GM18867 (cell line): ENCODE data around the gene PLRG1.

ENCODE experiments used
- ATAC-seq: cut with Tn5 transposase; IDR thresholded peaks from one replicate; pipeline ENCODE4 v1.9.1; 2021; ENCODE audit warnings: mild to moderate bottlenecking, moderate library complexity; ENCODE audit not compliant: unreplicated experiment

Gene PLRG1

DNA sequence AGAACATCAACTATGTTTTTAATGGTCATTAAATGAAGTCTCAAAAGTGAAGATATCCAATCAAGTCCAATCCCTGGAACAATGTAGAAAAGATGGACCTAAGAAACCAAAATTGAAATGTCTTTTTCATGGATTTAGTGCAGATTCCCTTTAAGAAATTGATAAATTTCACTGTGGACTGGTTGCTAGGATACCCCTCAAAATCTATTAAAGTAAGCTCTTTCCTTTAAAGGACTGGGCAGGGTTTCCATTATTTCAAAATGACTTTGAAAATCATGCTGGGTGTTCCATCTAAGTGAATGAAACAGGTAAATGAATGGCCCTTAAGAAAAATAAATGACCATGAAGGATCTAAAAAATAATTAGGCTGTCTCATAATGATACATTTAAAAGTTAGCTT, 28.6 kb downstream of the PLRG1 start:
- ATAC-seq: no peak

DNA sequence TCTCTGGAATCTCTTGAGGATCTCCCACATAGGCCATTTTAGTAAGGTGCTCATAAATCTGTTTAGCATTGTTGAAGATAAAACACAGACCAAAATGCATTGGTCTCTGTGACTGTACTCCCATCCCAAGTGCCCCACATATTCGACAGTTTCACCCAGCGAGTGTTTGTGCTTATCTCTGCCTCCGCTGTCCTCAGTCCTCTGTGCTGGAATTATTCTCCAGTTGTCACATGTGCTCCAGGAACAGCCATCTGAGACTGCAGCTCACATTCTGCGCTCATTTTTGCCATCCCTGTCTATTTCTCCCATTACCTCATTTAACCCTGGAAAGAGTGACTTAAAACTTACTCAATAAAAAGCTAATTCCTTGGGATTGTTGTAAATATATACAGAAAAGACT, 31.0 kb downstream of the PLRG1 start:
- ATAC-seq: no peak

DNA sequence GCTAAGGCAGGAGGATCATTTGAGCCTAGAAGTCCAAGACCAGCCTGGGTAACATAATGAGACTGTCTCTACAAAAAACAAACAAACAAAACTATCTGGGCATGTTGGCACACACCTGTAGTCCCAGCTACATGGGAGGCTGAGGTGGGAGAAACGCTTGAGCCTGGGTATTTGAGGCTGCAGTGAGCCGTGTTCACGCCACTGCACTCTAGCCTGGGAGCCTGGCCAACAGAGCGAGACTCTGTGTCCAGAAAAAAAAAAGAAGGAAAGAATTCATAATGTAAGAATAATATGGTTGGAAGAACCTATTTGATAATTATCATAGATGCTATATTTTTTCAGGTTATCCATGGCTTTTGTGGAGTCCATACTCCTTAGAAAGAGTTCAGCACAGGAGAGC, 32.6 kb downstream of the PLRG1 start:
- ATAC-seq: no peak

DNA sequence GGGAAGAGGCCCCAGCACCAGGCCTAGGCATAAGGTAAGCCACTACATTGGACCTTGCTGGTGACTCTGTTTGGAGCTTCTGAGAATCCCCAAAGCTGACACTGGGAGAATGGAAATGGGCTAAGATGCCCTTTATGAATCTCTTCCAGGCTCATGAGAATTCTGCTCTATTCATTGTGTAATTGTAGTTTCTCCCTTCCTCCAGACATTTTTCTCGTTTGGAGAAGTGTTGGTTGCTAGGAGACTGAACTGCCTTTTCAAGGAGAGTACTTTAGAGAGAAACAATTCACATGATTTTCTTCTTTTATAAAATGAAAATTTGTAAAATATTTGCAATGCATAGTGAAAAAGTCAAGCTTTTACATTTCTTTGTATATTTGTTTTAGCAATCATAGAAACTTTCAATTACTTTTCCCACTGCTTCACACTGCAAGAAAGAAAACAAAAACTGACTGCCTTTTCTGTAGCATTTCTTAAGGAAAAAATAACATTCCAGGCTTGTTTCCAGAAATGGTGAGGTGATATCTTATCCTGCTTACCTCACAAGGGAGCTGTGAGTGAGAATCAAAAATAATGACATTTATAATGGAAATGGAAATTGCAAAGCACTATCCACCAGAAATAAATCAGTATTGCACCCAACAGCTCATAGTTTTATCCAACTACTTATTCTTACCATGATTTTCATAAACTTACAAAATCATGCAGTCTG, 33.7 kb downstream of the PLRG1 start:
- no peak for ATAC-seq

DNA sequence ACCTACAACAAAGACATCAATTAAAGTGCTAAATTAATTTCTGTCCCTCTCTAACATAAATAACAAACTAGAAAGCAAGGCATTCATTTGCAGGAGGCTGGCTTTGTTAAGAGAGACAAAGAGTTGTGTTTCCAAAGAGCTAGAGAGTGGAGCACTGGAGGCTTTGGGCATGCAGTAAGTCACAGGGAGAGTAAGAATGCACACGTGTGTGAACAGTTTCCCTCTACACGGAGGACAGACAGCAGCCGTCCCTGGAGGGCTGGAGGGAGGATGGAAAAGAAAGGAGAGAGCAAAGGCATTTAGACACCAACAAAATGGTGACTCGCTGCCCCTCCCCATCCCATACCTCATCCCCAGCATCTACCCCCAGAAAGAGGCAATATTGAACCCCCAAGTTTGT, 38.2 kb downstream of the PLRG1 start:
- ATAC-seq: no peak

GRCh38 chr4:154511548-154511947, 38.7 kb downstream of the PLRG1 start:
- ATAC-seq: no peak

DNA sequence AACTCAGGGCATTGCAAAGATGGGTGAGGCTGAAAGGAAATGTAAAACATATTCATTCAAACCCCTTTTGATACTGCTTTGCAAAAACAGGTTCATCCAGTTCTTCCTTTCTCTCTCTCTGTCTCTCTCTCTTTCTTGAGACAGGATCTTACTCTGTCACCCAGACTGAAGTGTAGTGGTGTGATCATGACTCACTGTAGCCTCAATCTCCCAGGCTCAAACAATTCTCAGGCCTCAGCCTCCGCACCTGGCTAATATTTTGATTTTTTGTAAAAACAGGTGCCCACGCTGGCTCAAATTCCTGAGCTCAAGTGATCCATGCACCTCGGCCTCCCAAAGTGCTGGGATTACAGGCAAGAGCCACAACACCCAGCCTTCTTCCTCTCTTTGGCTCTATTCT, 43.0 kb downstream of the PLRG1 start:
- ATAC-seq: no peak

DNA sequence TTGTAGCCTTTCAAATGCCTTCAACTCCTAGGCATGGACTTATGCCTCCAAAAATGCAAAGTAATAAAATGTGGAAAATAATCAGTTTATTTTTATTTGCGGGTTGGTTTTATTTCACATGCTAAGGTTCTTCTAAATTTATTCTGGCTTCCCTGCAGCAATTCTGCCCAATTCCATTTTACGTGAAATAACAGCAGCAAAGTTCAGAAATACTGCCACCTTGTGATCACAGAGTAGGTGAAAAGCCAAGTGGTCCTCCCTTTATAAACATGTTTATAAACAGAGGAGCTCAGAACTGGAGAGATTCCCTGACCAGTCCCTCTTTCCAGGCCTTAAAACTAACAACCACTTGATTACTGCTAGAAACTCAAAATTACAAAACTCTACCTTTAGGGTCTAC, 43.9 kb downstream of the PLRG1 start:
- peak; percentile 73 for ATAC-seq

- no peak for ATAC-seq
Observed at GRCh38 chr4:154503598-154503997, 46.6 kb downstream of the PLRG1 start.

DNA sequence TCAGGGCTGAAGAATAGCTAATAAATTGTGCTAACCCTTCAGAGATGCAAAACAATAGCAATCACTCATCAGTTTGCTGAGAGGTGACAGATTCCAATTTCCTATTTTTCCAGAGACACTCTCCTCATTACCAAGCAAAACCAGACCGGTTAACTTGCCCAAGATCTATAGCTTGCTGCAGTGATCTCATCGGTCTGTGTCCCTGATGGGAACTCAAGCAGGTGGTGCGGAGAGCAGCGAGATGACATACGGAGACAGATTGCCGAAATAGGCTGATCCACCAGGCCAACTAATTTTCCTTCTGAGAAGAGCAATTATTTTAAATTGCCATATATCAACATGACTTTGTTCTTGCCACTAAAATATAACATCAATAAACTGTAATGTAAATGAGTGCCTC, 48.1 kb downstream of the PLRG1 start:
- no peak for ATAC-seq

DNA sequence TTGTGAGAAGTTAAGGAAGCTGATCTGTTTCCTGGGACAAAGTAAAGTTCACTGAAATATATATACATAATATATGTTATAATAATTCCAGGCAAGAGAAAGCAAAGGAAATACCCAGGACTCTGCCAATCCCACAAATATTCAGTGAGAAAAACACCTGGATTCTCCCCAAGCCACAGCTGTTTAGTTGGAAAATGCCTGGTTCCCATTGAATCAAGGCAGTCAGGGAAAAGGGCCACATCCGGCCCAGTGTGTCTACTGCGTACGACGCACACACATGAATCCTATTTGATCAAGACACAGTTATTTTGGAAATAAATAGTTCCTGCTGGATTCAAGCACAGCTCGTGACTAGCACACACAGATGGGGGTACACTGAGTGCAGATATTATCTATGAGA, 52.3 kb downstream of the PLRG1 start:
- ATAC-seq: no peak

DNA sequence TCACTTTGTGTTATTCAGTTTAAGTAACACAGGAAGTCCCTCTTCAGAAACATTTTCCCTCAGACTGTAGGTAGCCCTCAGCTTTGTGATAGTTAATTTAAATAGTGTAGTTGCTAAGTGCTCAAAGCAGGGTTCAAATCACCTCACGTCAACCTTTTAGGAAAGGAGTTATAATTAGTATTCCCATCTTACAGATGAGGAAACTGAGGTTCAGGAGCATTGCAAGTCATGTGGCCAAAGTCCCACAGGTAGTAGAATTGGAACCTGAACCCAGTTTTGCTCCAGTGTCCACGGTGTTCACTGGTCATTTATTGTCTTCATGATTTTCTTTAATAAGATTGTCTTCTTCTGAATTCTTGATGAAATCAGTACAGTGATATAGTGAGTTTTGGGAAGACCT, 54.3 kb downstream of the PLRG1 start:
- no peak for ATAC-seq

GRCh38 chr4:154492288-154492687, 57.9 kb downstream of the PLRG1 start:
- ATAC-seq: no peak

DNA sequence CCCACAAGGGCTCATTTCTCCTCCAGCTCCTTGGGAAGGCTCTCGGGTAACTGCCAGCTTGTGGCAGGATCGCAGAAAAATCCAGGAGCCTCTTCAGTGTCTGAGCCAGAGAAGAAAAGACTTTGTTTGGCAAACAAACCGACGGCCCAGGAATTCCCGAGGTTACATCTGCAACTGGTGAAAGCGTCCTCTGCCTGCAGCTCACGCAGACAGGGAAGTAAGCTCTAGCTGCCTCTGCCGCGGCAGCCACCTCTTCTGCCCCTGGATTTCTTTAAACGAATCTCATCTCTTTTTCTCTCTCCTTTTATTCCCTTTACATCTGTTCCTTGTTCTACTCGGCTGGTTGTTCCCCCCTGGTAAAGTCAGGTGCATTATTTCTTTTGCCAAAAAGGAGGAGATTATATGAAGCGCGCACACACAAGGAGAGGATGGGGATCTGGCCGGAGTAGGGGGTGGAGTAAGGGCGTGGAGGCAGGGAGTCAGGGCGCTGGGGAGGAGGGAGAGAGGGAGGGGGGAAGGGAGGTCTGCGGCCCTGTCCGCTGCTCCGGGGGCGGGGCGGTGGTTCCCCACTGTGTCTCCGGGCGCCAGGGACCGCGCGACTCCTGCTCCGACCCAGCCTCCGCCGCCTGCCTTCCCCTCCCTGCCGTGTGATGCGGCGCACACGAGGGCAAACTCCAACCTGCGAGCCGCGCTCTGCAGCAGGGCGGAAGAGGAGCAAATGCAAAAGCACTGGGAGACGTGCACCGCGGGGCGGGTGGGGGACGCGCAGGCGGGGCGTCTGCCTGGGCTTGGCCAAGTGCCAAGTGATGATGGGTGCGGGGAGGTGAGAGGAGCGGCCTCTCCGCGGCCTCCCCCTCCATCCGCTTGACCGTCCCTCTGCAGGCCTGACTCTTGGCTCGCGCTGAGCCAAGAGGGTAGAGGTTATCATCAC, 58.6 kb downstream of the PLRG1 start, which contains the start of gene DCHS2:
DCHS2 (minus strand) TSS at position 459 of the 931 bp plus-strand sequence; CDS start at position 15, 444 bp downstream.
- ATAC-seq: peak; percentile 72

DNA sequence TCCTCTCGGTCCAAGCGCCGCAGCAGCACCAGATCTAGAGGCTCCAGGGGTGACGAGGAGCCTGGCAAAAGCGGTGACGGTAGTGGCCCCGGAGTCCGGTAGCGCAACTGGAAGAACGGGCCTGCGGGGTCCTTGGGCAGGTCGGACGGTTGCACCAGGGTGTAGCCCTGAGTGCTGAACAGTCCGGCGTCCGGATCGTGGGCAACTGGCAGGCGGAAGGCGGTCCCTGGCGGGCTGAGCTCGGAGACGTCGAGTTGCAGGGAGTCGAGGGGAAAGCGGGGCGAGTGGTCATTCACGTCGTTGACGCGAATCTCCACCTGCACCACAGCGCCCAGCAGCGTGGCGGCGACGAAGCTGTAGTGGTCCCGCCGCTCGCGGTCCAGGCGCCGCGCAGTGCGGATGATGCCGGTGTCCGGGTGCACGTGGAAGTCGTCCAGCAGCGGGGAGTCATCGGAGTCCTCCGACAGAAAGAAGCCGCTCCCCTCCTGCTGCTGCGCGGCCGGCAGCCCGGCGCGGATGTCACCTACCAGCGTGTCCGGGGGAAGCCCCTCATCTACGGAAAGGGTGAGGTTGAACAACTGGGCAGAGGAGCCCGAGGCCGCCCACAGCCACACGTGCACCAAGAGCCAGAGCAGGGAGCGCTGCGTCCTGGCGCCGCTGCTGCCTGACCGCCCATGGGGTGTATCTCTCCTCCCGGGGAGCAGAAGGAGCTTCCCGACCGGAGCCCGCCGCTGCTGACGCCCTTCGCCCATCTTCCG, 59.4 kb downstream of the PLRG1 start:
- ATAC-seq: peak; percentile 56

DNA sequence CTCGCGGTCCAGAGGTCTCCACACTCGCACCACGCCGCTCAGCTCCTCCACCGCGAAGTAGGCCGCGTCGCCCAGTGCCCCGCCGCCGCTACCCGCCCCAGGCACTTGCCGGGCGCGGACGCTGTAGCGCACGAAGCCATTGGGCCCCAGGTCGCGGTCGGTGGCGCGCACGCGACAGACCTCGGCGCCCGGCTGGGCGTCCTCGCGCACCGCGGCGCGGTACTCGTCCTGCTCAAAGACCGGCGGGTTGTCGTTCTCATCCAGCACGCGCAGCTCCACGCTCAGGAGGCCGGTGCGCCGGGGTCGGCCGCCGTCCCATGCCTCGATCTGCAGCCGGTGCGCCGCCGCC, 60.0 kb downstream of the PLRG1 start:
- no peak for ATAC-seq

GRCh38 chr4:154489558-154490233, 60.5 kb downstream of the PLRG1 start:
- ATAC-seq: no peak

- no peak for ATAC-seq
Observed at GRCh38 chr4:154487145-154487544, 63.1 kb downstream of the PLRG1 start.

DNA sequence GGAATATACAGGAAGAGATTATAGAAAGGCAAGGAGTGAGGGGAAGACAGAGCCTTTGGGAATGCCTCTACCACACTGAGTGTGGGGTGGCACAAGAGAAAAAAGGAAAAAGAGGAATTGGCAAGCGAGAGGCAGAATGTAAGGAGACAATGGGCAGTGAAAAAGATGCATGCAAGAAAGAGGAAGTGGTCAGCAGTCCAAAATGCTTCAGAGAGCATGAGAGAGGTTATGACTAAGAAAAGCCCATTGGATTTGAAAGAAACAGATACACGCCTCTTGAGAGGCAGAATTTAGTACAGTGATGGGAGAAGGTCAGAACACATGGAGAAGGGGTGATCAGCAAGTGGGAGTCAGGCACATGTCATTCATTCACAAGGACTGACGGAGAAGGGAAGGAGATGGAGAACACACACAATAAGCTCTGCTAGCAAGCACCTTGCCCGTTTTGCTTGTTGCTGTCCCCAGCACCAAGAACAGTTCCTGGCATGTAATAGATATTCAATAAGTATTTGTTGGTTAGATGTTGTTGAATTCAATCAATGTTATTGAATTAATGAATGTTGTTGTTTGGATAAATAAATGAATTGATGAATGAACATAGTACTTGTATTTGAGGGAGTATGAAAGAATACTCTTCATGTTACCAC, 65.0 kb downstream of the PLRG1 start:
- ATAC-seq: peak; percentile 99
